HCT116 (cell line): ENCODE measurements around the gene LSAMP. TPM values are rescaled to one million over a fixed set of nuclear protein-coding genes. Genes with fewer than 3 reads are reported as not detected.

Experiments used
- ATAC-seq: fragments of 200-7000 bp; cut with Tn5 transposase; 2 replicates; pipeline ENCODE4 v1.9.1; 2020; ENCODE audit warnings: mild to moderate bottlenecking, moderate library complexity
- BruUV-seq: library from RNA; stranded (reverse); fragments of 400-500 nt; replicated peaks from 2 replicates; lab custom pipeline; 2021; lab: Mats Ljungman, UMichigan
- CTCF ChIA-PET: fragments of 300-600 bp; sonication (Branson Sonifier 250); formaldehyde crosslinking; loops from one replicate; lab custom pipeline; 2021; ENCODE audit warnings: antibody characterized with exemption; lab: Charles Lee
- POLR2A ChIA-PET: fragments of 300-600, 350-600 bp; sonication (Branson Sonifier 250); formaldehyde crosslinking; loops from one replicate; lab custom pipeline; 2021; ENCODE audit warnings: antibody characterized with exemption; lab: Charles Lee
- RAD21 ChIA-PET, 2 experiments: fragments of 300-600 bp; sonication (Branson Sonifier 250); formaldehyde crosslinking; loops; one replicate each; lab custom pipeline; 2023; ENCODE audit warnings: low total read pairs in 2 of 2; ENCODE audit not compliant: uncharacterized antibody in 2 of 2, unreplicated experiment in 2 of 2, low non-redundant PET in 1 of 2; lab: Charles Lee
- DNase-seq: peaks from one replicate; pipeline ENCODE4 v3.0.0-alpha.2; 2010; ENCODE audit warnings: low read depth, low spot score
- H2AFZ ChIP-seq: fragments of 200-600 bp; shearing (Covaris generic), sonication (generic); 2 replicates; pipeline ENCODE4 v1.6.1; 2017; ENCODE audit warnings: low read depth, mixed run types, mixed read lengths, antibody characterized with exemption, low read length; ENCODE audit not compliant: poor library complexity, severe bottlenecking
- H3K27ac ChIP-seq: 2 replicates; pipeline ENCODE4 v1.5.1; 2012; ENCODE audit warnings: low read depth, low read length
- H3K27me3 ChIP-seq: fragments of 200-600 bp; sonication (generic); 2 replicates; pipeline ENCODE4 v1.6.1; 2016; ENCODE audit warnings: mixed run types, low read length, mixed read lengths; ENCODE audit not compliant: insufficient read depth
- H3K36me3 ChIP-seq, 2 experiments: fragments of 200-500 bp in 1 of 2; fragments of 200-600 bp in 1 of 2; sonication (Bioruptor generic) in 1 of 2; sonication (generic) in 1 of 2; 2 replicates each; pipeline versions ENCODE4 v1.5.1 to v1.6.1; 2014 to 2016; ENCODE audit warnings: low read length in 2 of 2, inconsistent platforms in 1 of 2, mixed read lengths in 1 of 2, mixed run types in 1 of 2; ENCODE audit not compliant: insufficient read depth in 2 of 2, control insufficient read depth in 1 of 2
- H3K4me1 ChIP-seq, 2 experiments: fragments of 200-600 bp in 1 of 2; sonication (generic) in 1 of 2; 2 replicates each; pipeline versions ENCODE4 v1.5.1 to v1.6.1; 2012 to 2017; ENCODE audit warnings: low read length in 2 of 2, inconsistent platforms in 1 of 2, mild to moderate bottlenecking in 1 of 2, mixed read lengths in 1 of 2, mixed run types in 1 of 2, moderate library complexity in 1 of 2; ENCODE audit not compliant: insufficient read depth in 2 of 2, control insufficient read depth in 1 of 2
- H3K4me2 ChIP-seq: fragments of 200-600 bp; sonication (generic); 2 replicates; pipeline ENCODE4 v1.6.1; 2017; ENCODE audit warnings: mixed run types, low read length, mixed read lengths
- H3K4me3 ChIP-seq, 2 experiments: fragments of 200-600 bp in 1 of 2; sonication (generic) in 1 of 2; replicated peaks in 1 of 2; 2 replicates each; pipeline ENCODE4 v1.5.1; 2011 to 2016; ENCODE audit warnings: low read length in 2 of 2, control low read depth in 1 of 2, low read depth in 1 of 2, mild to moderate bottlenecking in 1 of 2, mixed read lengths in 1 of 2, mixed run types in 1 of 2
- H3K79me2 ChIP-seq: fragments of 200-600 bp; sonication (generic); 2 replicates; pipeline ENCODE4 v1.6.1; 2017; ENCODE audit warnings: mild to moderate bottlenecking, mixed run types, low read length, moderate library complexity, mixed read lengths; ENCODE audit not compliant: insufficient read depth
- H3K9ac ChIP-seq: fragments of 200-600 bp; sonication (generic); 2 replicates; pipeline ENCODE4 v1.6.1; 2016; ENCODE audit warnings: low read length, mixed read lengths
- H3K9me2 ChIP-seq: fragments of 200-600 bp; sonication (generic), shearing (Covaris generic); 2 replicates; pipeline ENCODE4 v1.6.1; 2017; ENCODE audit warnings: mixed run types, mild to moderate bottlenecking, moderate library complexity; ENCODE audit not compliant: insufficient read depth
- H3K9me3 ChIP-seq, 2 experiments: fragments of 200-500 bp in 1 of 2; fragments of 200-600 bp in 1 of 2; sonication (Bioruptor generic) in 1 of 2; sonication (generic) in 1 of 2; 2 replicates each; pipeline ENCODE4 v1.6.1; 2014 to 2017; ENCODE audit warnings: low read length in 2 of 2, mixed read lengths in 2 of 2, inconsistent platforms in 1 of 2, low read depth in 1 of 2, mild to moderate bottlenecking in 1 of 2, mixed run types in 1 of 2, moderate library complexity in 1 of 2; ENCODE audit not compliant: control insufficient read depth in 1 of 2, insufficient read depth in 1 of 2
- H4K20me1 ChIP-seq: fragments of 200-600 bp; sonication (generic), shearing (Covaris generic); 2 replicates; pipeline ENCODE4 v1.6.1; 2017; ENCODE audit warnings: mixed run types, mild to moderate bottlenecking, moderate library complexity; ENCODE audit not compliant: insufficient read depth
- CEBPB ChIP-seq: IDR thresholded peaks from 2 replicates; pipeline ENCODE4 v1.6.1; 2012; ENCODE audit warnings: low read depth
- EGR1 ChIP-seq: IDR thresholded peaks from 2 replicates; pipeline ENCODE4 v1.6.1; 2012; ENCODE audit warnings: low read depth
- EZH2 ChIP-seq: fragments of 200-600 bp; sonication (generic); IDR thresholded peaks from 2 replicates; pipeline ENCODE4 v1.6.1; 2017; ENCODE audit warnings: antibody characterized with exemption, mixed run types
- EZH2phosphoT487 ChIP-seq: fragments of 200-600 bp; IDR thresholded peaks from 2 replicates; pipeline ENCODE4 v1.6.1; 2018; ENCODE audit warnings: antibody characterized with exemption, borderline replicate concordance
- JUND ChIP-seq: IDR thresholded peaks from 2 replicates; pipeline ENCODE4 v1.6.1; 2012
- POLR2AphosphoS5 ChIP-seq: IDR thresholded peaks from 2 replicates; pipeline ENCODE4 v1.6.1; 2011; ENCODE audit warnings: mild to moderate bottlenecking, low read depth, low read length, moderate library complexity
- SP1 ChIP-seq: IDR thresholded peaks from 2 replicates; pipeline ENCODE4 v1.6.1; 2012; ENCODE audit warnings: low read depth
- intact Hi-C: fragments of 100-400 bp; cut with micrococcal nuclease; formaldehyde crosslinking; loops from 2 replicates; pipeline ENCODE4 v1.10.0; 2022
- total RNA-seq: library from RNA; stranded (reverse); gene quantifications from one replicate; pipeline ENCODE4 v1.2.1, GENCODE V29; 2021; ENCODE audit not compliant: unreplicated experiment
- TF ChIP-seq, protein P1 (sequence below): IDR thresholded peaks from 2 replicates; pipeline ENCODE4 v1.6.1; 2012; ENCODE audit warnings: low read depth

The LSAMP gene
- total RNA-seq, 1 experiment from 2014 or later = 0.25 TPM

- TF ChIP-seq EZH2 = no peak
- TF ChIP-seq EZH2phosphoT487 = no peak
Measured at GRCh38 chr3:116331380-116331779, 113.9 kb downstream of the LSAMP start (continued).

DNA sequence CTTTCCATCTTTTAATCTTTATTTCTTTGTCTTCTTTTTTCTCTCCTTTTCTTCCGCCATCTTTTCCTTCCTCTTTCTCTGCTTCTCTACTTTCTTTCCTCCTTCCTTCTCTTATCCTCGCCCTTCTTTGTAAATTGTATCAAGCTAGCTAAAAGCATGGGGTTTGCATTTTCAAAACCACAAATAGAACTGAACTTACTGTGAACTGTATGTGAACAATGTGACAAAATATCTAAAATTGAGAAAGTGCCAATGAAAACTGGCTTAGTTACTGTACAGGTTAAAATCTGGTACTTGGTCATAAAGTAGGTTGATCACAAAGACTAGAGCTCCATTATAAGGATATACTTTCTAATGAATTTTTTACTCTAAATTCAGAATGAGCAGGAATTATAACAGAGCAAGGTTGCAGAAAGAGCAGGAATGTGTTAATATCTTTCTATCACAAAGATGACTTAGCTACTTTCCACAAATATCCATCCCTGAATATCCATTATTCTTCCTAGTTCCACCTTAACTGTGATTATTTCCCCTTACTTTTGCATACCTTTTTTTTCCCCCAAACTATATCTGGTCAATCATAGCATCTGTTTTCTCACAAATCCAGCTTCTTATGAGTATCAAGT is 122.4 kb downstream of the LSAMP start:
- no peaks in the 10 kb centered on the region for H3K79me2 ChIP-seq
- peaks cover 11% of the 10 kb centered on the region; the same call in 1 of the 2 replicates for H3K27me3 ChIP-seq
- no peak overlapping the region for H2AFZ ChIP-seq
- POLR2A ChIA-PET = no interaction called here
- H3K36me3 ChIP-seq = no peaks in the 10 kb centered on the region
- H3K9me2 ChIP-seq = no peaks in the 10 kb centered on the region
- H4K20me1 ChIP-seq = no peaks in the 10 kb centered on the region
- CTCF ChIA-PET = no interaction called here
- no TSS peak for BruUV-seq
- H3K9ac ChIP-seq = no peak overlapping the region
- RAD21 ChIA-PET = no interaction called here
- no peaks in the 10 kb centered on the region for H3K4me1 ChIP-seq
- no peak overlapping the region for H3K4me2 ChIP-seq
- no peak overlapping the region for H3K27ac ChIP-seq
- no peak for ATAC-seq
- intact Hi-C loops = no loop called here
- DNase-seq = no peak
- TF ChIP-seq JUND (no peak), SP1 (no peak), EGR1 (no peak), POLR2AphosphoS5 (no peak), CEBPB (no peak), EZH2 (no peak)
- TF ChIP-seq, protein P1, sequence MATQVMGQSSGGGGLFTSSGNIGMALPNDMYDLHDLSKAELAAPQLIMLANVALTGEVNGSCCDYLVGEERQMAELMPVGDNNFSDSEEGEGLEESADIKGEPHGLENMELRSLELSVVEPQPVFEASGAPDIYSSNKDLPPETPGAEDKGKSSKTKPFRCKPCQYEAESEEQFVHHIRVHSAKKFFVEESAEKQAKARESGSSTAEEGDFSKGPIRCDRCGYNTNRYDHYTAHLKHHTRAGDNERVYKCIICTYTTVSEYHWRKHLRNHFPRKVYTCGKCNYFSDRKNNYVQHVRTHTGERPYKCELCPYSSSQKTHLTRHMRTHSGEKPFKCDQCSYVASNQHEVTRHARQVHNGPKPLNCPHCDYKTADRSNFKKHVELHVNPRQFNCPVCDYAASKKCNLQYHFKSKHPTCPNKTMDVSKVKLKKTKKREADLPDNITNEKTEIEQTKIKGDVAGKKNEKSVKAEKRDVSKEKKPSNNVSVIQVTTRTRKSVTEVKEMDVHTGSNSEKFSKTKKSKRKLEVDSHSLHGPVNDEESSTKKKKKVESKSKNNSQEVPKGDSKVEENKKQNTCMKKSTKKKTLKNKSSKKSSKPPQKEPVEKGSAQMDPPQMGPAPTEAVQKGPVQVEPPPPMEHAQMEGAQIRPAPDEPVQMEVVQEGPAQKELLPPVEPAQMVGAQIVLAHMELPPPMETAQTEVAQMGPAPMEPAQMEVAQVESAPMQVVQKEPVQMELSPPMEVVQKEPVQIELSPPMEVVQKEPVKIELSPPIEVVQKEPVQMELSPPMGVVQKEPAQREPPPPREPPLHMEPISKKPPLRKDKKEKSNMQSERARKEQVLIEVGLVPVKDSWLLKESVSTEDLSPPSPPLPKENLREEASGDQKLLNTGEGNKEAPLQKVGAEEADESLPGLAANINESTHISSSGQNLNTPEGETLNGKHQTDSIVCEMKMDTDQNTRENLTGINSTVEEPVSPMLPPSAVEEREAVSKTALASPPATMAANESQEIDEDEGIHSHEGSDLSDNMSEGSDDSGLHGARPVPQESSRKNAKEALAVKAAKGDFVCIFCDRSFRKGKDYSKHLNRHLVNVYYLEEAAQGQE = no peak
- no peak overlapping the region for H3K4me3 ChIP-seq
- no peaks in the 10 kb centered on the region for H3K9me3 ChIP-seq
